Measurements from ENCODE around the gene LRRC70.
"Not testable (repeated sequence)": the region's sequence is repeated elsewhere in the genome, so short reads cannot be mapped to it uniquely, and the experiment has no call there.

LRRC70 gene

DNA sequence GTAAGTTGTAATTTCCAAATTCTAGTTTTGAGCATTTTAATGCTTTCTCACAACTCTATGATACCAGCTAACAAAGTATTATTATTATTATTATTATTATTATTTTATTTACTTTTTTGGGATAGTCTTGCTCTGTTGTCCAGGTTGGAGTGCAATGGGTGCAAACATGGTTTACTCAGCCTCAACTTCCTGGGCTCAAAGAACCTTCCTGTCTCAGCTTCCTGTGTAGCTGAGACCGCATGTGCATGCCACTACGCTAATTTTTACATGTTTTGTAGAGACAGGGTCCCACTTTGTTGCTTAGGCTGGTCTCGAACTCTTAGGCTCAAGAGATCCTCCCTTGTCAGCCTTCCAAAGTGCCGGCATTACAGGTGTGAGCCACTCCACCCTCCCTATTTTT lies 27.0 kb downstream of the LRRC70 start:
- in situ Hi-C loops (cut with HindIII; ENCODE audit: low sequenced_read_pairs), result no loop called here

- in situ Hi-C loops (cut with HindIII; ENCODE audit: low sequenced_read_pairs), result no loop called here
Measured at GRCh38 chr5:62606878-62607277, 28.3 kb downstream of the LRRC70 start.

DNA sequence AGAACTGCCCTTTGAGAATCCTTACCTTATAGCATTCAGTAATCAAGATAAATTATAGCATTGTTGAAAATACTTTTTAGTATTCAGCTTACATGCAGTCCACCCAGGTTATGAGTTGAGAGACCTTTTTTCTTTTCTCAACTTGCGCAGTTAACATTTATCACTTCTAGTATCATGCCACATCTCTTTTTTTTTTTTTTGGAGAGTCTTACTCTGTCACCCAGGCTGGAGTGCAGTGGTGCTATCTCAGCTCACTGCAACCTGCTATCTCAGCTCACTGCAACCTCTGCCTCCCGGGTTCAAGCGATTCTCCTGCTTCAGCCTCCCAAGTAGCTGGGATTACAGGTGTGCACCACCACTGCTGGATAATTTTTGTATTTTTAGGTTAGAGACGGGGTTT lies 29.0 kb downstream of the LRRC70 start:
- in situ Hi-C loops (cut with HindIII; ENCODE audit: low sequenced_read_pairs), result no loop called here

- in situ Hi-C loops (cut with HindIII; ENCODE audit: low sequenced_read_pairs), result no loop called here
Measured at GRCh38 chr5:62608529-62609511, 30.2 kb downstream of the LRRC70 start.

- in situ Hi-C loops (cut with HindIII; ENCODE audit: low sequenced_read_pairs), result no loop called here
Measured at GRCh38 chr5:62614355-62614754, 35.7 kb downstream of the LRRC70 start.

DNA sequence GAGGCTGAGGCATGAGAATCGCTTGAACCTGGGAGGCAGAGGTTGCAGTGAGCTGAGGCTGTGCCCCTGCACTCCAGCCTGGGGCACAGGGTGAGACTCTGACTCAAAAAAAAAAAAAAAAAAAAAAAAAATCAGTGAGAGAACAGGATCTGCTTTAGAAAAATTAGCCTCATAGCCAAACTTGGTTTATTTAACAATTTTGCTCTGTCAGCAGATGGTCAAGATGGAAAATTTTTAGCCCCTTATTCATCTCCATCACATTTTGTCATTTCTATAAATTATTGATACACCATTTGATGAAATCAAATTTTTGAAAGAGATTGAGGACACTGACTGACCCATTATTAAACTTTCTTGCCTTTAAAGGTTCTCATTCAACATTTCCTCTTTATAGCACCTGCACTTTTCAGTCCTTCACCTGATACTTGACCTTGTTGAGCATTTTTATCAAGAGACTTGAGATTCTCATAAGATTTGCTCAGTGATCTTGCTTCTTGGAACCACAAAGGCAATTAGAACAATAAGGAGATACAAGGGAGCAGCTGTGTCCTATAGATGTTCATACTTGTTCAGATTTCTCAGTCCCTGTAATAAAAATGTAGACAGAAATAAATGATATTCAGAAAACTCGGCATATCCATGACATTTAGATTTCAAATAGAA lies 38.1 kb downstream of the LRRC70 start:
- in situ Hi-C loops (cut with HindIII; ENCODE audit: low sequenced_read_pairs), result no loop called here

DNA sequence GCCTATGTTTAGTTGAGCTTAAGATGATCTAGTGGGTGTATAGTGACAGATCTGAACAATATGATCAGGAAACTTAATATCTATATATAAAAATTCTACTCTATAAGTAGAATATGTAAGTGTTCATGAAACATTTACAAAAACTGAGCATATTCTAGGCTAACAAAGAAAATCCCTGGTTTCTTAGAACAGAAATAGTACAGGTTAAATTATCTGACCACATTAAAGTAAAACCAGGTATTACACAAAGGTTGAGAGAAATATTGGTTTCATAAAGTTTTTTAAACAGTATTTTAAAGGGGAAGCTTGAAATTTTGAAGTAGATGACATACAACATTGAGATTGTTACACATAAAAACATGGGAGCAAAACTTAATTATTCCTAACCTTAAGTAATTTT lies 39.3 kb downstream of the LRRC70 start:
- in situ Hi-C loops (cut with HindIII; ENCODE audit: low sequenced_read_pairs), result no loop called here

DNA sequence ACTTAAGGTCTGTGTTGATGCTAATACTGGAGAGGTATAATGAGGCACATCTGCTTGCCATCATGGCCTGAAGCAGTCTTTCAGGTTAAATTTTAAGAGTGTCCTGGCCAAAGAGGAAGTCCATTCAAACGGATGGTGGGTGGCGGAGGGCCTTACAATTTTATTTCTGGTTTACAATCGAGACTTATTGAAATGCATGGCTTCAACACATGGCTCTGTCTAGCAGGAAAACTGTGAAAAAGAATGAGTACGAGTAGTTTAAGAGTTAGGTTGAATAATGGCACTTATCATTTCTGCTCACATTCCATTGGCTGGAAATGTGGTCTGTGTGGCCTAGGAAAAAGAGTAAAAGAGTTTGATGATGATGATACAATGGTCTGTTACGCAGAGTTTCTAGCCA lies 42.1 kb downstream of the LRRC70 start:
- in situ Hi-C loops (cut with HindIII; ENCODE audit: low sequenced_read_pairs), result no loop called here

DNA sequence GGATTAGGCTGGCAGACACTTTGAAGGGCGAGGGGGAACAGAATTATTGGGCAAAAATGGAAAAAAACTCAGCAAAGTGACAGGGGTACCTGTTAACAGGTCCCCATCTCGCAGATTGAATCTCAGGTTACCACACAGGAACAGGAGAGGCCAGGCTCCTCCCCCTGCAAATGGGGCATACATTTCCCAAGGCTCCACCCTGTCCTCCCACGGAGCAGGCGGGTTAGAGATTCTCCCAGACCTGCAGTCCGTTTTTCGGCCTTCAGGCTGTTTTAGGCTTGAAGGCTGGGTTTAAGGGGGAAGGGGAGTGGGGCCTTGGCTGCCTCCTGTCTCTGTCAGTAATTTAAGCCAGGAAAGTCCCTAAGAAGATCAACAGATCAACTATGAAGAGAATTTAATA lies 42.7 kb downstream of the LRRC70 start:
- in situ Hi-C loops (cut with HindIII; ENCODE audit: low sequenced_read_pairs), result no loop called here

DNA sequence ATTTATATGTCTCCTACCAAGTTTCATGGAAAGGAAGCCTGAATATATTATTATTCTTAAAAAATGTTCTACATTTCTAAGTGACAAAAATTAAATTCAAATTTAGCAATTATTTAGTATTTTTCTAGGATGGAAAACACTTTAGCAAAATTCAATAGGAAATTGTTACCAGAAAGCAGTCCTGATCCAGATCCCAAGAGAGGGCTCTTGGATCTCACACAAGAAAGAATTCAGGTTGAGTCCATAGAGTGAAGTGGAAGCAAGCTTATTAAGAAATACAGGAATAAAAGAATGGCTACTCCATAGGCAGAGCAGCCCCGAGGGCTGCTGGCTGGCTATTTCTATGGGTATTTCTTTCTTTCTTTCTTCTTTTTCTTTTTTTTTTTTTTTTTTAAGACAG lies 44.7 kb downstream of the LRRC70 start:
- in situ Hi-C loops (cut with HindIII; ENCODE audit: low sequenced_read_pairs), result no loop called here

DNA sequence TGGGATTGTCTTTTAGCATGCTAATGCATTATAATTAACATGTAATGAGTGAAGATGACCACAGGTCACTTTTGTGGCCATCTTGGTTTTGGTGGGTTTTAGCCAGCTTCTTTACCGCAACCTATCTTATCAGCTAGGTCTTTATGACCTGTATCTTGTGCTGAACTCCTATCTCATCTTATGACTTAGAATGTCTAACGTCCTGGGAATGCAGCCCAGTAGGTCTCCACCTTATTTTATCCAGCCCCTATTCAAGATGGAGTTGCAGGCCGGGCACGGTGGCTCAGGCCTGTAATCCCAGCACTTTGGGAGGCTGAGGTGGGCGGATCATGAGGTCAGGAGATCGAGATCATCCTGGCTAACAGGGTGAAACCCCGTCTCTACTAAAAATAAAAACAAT lies 45.8 kb downstream of the LRRC70 start:
- in situ Hi-C loops (cut with HindIII; ENCODE audit: low sequenced_read_pairs), result not testable (repeated sequence)

GRCh38 chr5:62626534-62626933 lies 47.9 kb downstream of the LRRC70 start:
- in situ Hi-C loops (cut with HindIII; ENCODE audit: low sequenced_read_pairs), result no loop called here

DNA sequence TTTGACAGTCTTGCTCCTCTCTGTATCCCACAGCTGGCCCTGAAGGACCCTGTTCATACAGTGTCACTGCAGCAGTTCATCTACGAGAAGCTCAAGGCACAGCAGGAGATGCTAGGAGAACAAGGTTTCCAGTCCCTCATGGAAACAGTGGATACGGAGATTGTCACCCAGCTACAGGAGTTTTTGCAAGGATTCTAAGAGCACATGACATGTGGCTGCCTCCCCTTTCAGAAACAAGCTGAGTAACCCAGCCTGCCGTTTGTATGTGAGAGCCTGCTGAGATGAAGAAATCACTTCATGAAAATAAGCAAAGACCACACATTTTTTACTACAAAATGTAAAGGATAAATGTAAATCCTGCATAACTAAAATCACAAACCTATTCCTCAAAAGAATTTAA lies 48.5 kb downstream of the LRRC70 start:
- in situ Hi-C loops (cut with HindIII; ENCODE audit: low sequenced_read_pairs), result no loop called here

GRCh38 chr5:62627901-62628300 lies 49.3 kb downstream of the LRRC70 start:
- in situ Hi-C loops (cut with HindIII; ENCODE audit: low sequenced_read_pairs), result no loop called here

Measured in endothelial cell of hepatic sinusoid (primary cell).